HepG2 (cell line): ENCODE measurements around the gene EMILIN1. TPM values are rescaled to one million over a fixed set of nuclear protein-coding genes. Genes with fewer than 3 reads are reported as not detected.
A peak's percentile ranks its signal among the peaks of the same experiment; 100 is the strongest.

Experiments
- CAMTA2 ChIP-seq: sonication (generic); formaldehyde crosslinking; IDR thresholded peaks from 2 replicates; pipeline ENCODE4 v1.4.0; 2020; ENCODE audit warnings: mild to moderate bottlenecking, missing genetic modification reagents, borderline replicate concordance
- HOXA9 ChIP-seq: sonication (generic); formaldehyde crosslinking; IDR thresholded peaks from 2 replicates; pipeline ENCODE4 v1.8.1; 2022; ENCODE audit warnings: missing genetic modification reagents, mild to moderate bottlenecking, moderate library complexity, borderline replicate concordance
- MTA1 ChIP-seq: sonication (generic); formaldehyde crosslinking; IDR thresholded peaks from 2 replicates; pipeline ENCODE4 v1.4.0; 2020; ENCODE audit warnings: missing genetic modification reagents, mild to moderate bottlenecking, borderline replicate concordance
- PHB2 ChIP-seq: fragments of 450-650 bp; IDR thresholded peaks from 2 replicates; pipeline ENCODE4 v1.6.1; 2018; ENCODE audit not compliant: partially characterized antibody
- PHF8 ChIP-seq: sonication (generic); formaldehyde crosslinking; IDR thresholded peaks from 2 replicates; pipeline ENCODE4 v1.5.0; 2020; ENCODE audit warnings: missing genetic modification reagents
- ZKSCAN5 ChIP-seq: sonication (generic); formaldehyde crosslinking; IDR thresholded peaks from 2 replicates; pipeline ENCODE4 v1.5.1; 2020; ENCODE audit warnings: mild to moderate bottlenecking, missing genetic modification reagents
- ZNF275 ChIP-seq: sonication (generic); formaldehyde crosslinking; IDR thresholded peaks from 2 replicates; pipeline ENCODE4 v1.8.0; 2022; ENCODE audit warnings: missing genetic modification reagents, mild to moderate bottlenecking, inconsistent platforms, borderline replicate concordance
- ZNF318 ChIP-seq: sonication (generic); formaldehyde crosslinking; IDR thresholded peaks from 2 replicates; pipeline ENCODE4 v1.4.0; 2020; ENCODE audit warnings: mild to moderate bottlenecking, missing genetic modification reagents
- ZNF44 ChIP-seq: sonication (generic); formaldehyde crosslinking; IDR thresholded peaks from 2 replicates; pipeline ENCODE4 v1.5.1; 2020; ENCODE audit warnings: mild to moderate bottlenecking, missing genetic modification reagents
- ZNF441 ChIP-seq: sonication (generic); formaldehyde crosslinking; IDR thresholded peaks from 2 replicates; pipeline ENCODE4 v1.7.0; 2021; ENCODE audit warnings: missing genetic modification reagents, borderline replicate concordance
- ZNF556 ChIP-seq: sonication (generic); formaldehyde crosslinking; IDR thresholded peaks from 2 replicates; pipeline ENCODE4 v1.4.0; 2020; ENCODE audit warnings: mild to moderate bottlenecking, missing genetic modification reagents, borderline replicate concordance
- ZSCAN21 ChIP-seq: sonication (generic); formaldehyde crosslinking; IDR thresholded peaks from 2 replicates; pipeline ENCODE4 v1.8.0; 2022; ENCODE audit warnings: mild to moderate bottlenecking, missing genetic modification reagents, moderate library complexity, borderline replicate concordance
- polyA plus RNA-seq, 8 experiments: library from polyadenylated mRNA; depleted of rRNA in 3 of 8; stranded (reverse) in 7 of 8; unstranded in 1 of 8; fragments of >200 nt; fragmentation: Illumina TruSeq in 4 of 8; extraction: Trizol in 4 of 8; gene quantifications; 2 replicates each; pipeline versions ENCODE4 v1.2.1 to v1.2.3, GENCODE V29; 2011 to 2016; ENCODE audit warnings: low read depth in 4 of 8, missing spikeins in 1 of 8, mixed read lengths in 1 of 8; ENCODE audit not compliant: insufficient read depth in 1 of 8
- total RNA-seq, 5 experiments: library from RNA; depleted of rRNA; stranded (reverse); fragments of >200 nt; fragmentation: Illumina TruSeq; extraction: Trizol; gene quantifications; 2 replicates each; pipeline ENCODE4 v1.2.3, GENCODE V29; 2016; ENCODE audit warnings: low read depth in 1 of 5
- TF ChIP-seq, protein P1 (sequence below): sonication (generic); formaldehyde crosslinking; IDR thresholded peaks from 2 replicates; pipeline ENCODE4 v1.4.0; 2020; ENCODE audit warnings: missing genetic modification reagents, borderline replicate concordance

The EMILIN1 gene
- total and polyA plus RNA-seq, 2 of the 13 experiments (the other 11 are each of a cell fraction or from before 2014, with no cell fraction given): 8.1 to 9.7 TPM

DNA sequence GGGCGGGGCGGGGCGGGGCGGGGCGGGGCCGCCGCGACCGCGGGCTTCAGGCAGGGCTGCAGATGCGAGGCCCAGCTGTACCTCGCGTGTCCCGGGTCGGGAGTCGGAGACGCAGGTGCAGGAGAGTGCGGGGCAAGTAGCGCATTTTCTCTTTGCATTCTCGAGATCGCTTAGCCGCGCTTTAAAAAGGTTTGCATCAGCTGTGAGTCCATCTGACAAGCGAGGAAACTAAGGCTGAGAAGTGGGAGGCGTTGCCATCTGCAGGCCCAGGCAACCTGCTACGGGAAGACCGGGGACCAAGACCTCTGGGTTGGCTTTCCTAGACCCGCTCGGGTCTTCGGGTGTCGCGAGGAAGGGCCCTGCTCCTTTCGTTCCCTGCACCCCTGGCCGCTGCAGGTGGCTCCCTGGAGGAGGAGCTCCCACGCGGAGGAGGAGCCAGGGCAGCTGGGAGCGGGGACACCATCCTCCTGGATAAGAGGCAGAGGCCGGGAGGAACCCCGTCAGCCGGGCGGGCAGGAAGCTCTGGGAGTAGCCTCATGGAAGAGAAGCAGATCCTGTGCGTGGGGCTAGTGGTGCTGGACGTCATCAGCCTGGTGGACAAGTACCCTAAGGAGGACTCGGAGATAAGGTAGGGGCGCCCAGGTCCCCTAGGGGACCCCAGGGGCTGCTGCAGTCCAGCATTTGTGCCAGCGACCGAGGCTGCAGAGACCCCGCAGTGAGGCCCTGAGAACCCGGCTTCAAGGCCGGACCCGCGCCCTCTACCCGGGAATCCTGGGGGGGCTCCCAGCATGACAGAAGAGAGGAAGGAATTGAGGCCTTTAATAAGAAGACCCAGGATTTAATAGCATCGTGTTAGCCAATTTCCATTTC lies 8.5 kb downstream of the EMILIN1 start, which contains the start of gene KHK (continued):
- no peak for TF ChIP-seq ZNF318 (CRISPR knock-in tag)
- no peak for TF ChIP-seq ZNF44 (CRISPR knock-in tag)
- TF ChIP-seq ZSCAN21 (CRISPR knock-in tag): no peak
- no peak for TF ChIP-seq CAMTA2 (CRISPR knock-in tag)
- TF ChIP-seq ZKSCAN5 (CRISPR knock-in tag): no peak
- TF ChIP-seq, protein P1, sequence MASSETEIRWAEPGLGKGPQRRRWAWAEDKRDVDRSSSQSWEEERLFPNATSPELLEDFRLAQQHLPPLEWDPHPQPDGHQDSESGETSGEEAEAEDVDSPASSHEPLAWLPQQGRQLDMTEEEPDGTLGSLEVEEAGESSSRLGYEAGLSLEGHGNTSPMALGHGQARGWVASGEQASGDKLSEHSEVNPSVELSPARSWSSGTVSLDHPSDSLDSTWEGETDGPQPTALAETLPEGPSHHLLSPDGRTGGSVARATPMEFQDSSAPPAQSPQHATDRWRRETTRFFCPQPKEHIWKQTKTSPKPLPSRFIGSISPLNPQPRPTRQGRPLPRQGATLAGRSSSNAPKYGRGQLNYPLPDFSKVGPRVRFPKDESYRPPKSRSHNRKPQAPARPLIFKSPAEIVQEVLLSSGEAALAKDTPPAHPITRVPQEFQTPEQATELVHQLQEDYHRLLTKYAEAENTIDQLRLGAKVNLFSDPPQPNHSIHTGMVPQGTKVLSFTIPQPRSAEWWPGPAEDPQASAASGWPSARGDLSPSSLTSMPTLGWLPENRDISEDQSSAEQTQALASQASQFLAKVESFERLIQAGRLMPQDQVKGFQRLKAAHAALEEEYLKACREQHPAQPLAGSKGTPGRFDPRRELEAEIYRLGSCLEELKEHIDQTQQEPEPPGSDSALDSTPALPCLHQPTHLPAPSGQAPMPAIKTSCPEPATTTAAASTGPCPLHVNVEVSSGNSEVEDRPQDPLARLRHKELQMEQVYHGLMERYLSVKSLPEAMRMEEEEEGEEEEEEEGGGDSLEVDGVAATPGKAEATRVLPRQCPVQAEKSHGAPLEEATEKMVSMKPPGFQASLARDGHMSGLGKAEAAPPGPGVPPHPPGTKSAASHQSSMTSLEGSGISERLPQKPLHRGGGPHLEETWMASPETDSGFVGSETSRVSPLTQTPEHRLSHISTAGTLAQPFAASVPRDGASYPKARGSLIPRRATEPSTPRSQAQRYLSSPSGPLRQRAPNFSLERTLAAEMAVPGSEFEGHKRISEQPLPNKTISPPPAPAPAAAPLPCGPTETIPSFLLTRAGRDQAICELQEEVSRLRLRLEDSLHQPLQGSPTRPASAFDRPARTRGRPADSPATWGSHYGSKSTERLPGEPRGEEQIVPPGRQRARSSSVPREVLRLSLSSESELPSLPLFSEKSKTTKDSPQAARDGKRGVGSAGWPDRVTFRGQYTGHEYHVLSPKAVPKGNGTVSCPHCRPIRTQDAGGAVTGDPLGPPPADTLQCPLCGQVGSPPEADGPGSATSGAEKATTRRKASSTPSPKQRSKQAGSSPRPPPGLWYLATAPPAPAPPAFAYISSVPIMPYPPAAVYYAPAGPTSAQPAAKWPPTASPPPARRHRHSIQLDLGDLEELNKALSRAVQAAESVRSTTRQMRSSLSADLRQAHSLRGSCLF (CRISPR knock-in tag): no peak
- no peak; the same call in 1 of the 2 replicates for TF ChIP-seq ZNF556 (CRISPR knock-in tag)
- TF ChIP-seq ZNF441 (CRISPR knock-in tag): no peak
- peak; percentile 77 for TF ChIP-seq PHF8
- 0 out of 2 replicates have a peak, but pooled peaks have one; percentile 8 for TF ChIP-seq MTA1 (CRISPR knock-in tag)
- no peak; the same call in 1 of the 2 replicates for TF ChIP-seq ZNF275 (CRISPR knock-in tag)
- TF ChIP-seq PHB2: no peak
- TF ChIP-seq HOXA9: 0 out of 2 replicates have a peak, but pooled peaks have one; percentile 54
